Ishikawa (cell line): Measurements from ENCODE around the gene OR2S2.

Experiments
- CEBPB ChIP-seq: IDR thresholded peaks from 2 replicates; pipeline ENCODE4 v1.6.1; 2012
- CREB1 ChIP-seq: IDR thresholded peaks from 2 replicates; pipeline ENCODE4 v1.6.1; 2012; ENCODE audit warnings: low read depth
- EGR1 ChIP-seq: IDR thresholded peaks from 2 replicates; pipeline ENCODE4 v1.6.1; 2012
- EP300 ChIP-seq: IDR thresholded peaks from 2 replicates; pipeline ENCODE4 v1.6.1; 2012; ENCODE audit warnings: borderline replicate concordance
- FOXM1 ChIP-seq: IDR thresholded peaks from 2 replicates; pipeline ENCODE4 v1.6.1; 2012; ENCODE audit warnings: low read depth, borderline replicate concordance
- MAX ChIP-seq: IDR thresholded peaks from 2 replicates; pipeline ENCODE4 v1.6.1; 2012
- NFIC ChIP-seq: IDR thresholded peaks from 2 replicates; pipeline ENCODE4 v1.6.1; 2012
- RAD21 ChIP-seq: IDR thresholded peaks from 2 replicates; pipeline ENCODE4 v1.6.1; 2012; ENCODE audit warnings: low read depth
- REST ChIP-seq: IDR thresholded peaks from 2 replicates; pipeline ENCODE4 v1.6.1; 2012; ENCODE audit warnings: low read depth, mild to moderate bottlenecking
- TAF1 ChIP-seq: IDR thresholded peaks from 2 replicates; pipeline ENCODE4 v1.6.1; 2012; ENCODE audit warnings: low read depth, mild to moderate bottlenecking
- TCF12 ChIP-seq: IDR thresholded peaks from 2 replicates; pipeline ENCODE4 v1.6.1; 2012; ENCODE audit warnings: low read depth
- TEAD4 ChIP-seq: IDR thresholded peaks from 2 replicates; pipeline ENCODE4 v1.6.1; 2012
- USF1 ChIP-seq: IDR thresholded peaks from 2 replicates; pipeline ENCODE4 v1.6.1; 2012
- YY1 ChIP-seq: IDR thresholded peaks from 2 replicates; pipeline ENCODE4 v1.6.1; 2012; ENCODE audit warnings: low read depth
- ZBTB7A ChIP-seq: IDR thresholded peaks from 2 replicates; pipeline ENCODE4 v1.6.1; 2012; ENCODE audit warnings: low read depth

The OR2S2 gene

GRCh38 chr9:35919212-35920008, 38.5 kb downstream of the OR2S2 start:
- no peak for TF ChIP-seq FOXM1
- TF ChIP-seq MAX: no peak
- no peak for TF ChIP-seq CREB1
- TF ChIP-seq RAD21: no peak
- TF ChIP-seq YY1: no peak
- TF ChIP-seq EP300: no peak
- TF ChIP-seq TEAD4: no peak
- no peak for TF ChIP-seq TAF1
- TF ChIP-seq USF1: no peak
- TF ChIP-seq NFIC: no peak

GRCh38 chr9:35918780-35919179, 39.2 kb downstream of the OR2S2 start:
- TF ChIP-seq RAD21 (no peak), EGR1 (no peak), REST (no peak)

- TF ChIP-seq TEAD4 (no peak), NFIC (no peak), RAD21 (no peak), FOXM1 (no peak), ZBTB7A (no peak), YY1 (no peak), TAF1 (no peak), EP300 (no peak), TCF12 (no peak), CEBPB (no peak), EGR1 (no peak), USF1 (no peak), REST (no peak), CREB1 (no peak), MAX (no peak)
Observed at GRCh38 chr9:35917261-35917660, 40.7 kb downstream of the OR2S2 start.

GRCh38 chr9:35915681-35916294, 42.2 kb downstream of the OR2S2 start:
- TF ChIP-seq CEBPB: no peak
- TF ChIP-seq FOXM1: no peak
- TF ChIP-seq EGR1: no peak
- no peak for TF ChIP-seq NFIC
- TF ChIP-seq TEAD4: no peak
- no peak for TF ChIP-seq ZBTB7A
- no peak for TF ChIP-seq TCF12
- TF ChIP-seq CREB1: no peak

- no peak for TF ChIP-seq RAD21
- no peak for TF ChIP-seq TEAD4
- TF ChIP-seq ZBTB7A: no peak
- no peak for TF ChIP-seq TCF12
- no peak for TF ChIP-seq REST
- no peak for TF ChIP-seq TAF1
- no peak for TF ChIP-seq YY1
- no peak for TF ChIP-seq MAX
- TF ChIP-seq FOXM1: no peak
- no peak for TF ChIP-seq EGR1
- TF ChIP-seq CEBPB: no peak
- TF ChIP-seq USF1: no peak
- no peak for TF ChIP-seq CREB1
Observed at GRCh38 chr9:35914301-35914807, 43.6 kb downstream of the OR2S2 start.
